Activated CD4-positive, alpha-beta T cell treated with anti-CD3 and anti-CD28 coated beads, Interleukin-2, amount 50 U/mL, for 4 hours (primary cell): ENCODE data around the gene SLIT3.
"Not testable (repeated sequence)": the region's sequence is repeated elsewhere in the genome, so short reads cannot be mapped to it uniquely, and the experiment has no call there.

Source experiments
- DNase-seq, 2 experiments: peaks; one replicate each; pipeline ENCODE4 v3.0.0-alpha.2; 2020

Gene SLIT3

DNA sequence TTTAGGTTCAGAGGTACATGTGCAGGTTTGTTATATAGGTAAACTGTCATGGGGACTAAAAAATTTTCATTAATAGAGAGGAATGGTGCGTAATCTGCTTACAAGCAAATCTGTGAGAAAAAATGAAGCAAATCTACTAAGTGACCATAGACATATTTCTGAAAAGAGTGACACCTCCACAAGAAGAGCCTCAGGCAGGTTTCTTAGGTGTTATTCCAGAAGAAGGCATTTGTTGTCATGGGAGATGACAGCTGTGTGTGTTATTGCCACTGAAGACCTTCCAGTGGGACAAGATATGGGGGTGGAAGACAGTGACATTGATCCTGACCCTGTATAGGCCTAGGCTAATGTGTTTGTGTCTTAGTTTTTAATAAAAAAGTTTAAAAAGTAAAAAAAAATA lies 652.9 kb downstream of the SLIT3 start:
- no peak for DNase-seq

DNA sequence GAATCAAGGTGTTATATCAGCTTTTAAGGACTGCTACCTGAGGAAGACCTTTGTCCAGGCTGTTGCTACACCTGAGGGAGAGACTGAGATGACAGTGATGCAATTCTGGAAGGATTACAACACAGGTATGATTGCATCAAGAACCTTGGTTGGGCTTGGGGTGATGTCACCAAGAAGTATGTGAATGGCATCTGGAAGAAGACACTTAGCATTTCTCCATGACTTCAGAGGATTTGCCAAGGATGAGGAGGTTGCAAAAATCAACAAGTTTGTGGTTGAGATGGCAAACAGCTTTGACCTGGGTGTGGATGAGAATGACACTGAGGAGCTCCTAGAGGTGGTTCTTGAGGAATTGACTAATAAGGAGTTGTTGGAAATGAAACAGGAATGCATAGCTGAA lies 653.9 kb downstream of the SLIT3 start:
- no peak for DNase-seq

DNA sequence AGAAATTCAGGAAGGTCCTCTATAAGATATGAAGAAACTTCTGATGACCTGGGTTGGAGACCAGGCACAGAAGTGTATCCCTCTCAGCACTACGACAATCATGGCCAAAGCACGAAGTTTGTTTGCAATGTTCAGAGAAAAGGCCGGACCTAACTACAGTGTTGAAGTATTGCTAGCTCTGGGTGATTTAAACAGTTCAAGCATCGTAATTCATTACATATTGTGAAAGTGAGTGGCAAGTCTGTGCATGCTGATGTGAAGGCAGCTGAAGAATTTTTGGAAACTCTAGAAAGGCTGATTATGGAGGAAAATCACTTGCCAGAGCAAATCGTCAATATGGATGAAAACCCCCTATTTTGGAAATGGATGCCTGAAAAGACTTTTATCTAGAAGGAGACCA lies 654.6 kb downstream of the SLIT3 start:
- DNase-seq = no peak

DNA sequence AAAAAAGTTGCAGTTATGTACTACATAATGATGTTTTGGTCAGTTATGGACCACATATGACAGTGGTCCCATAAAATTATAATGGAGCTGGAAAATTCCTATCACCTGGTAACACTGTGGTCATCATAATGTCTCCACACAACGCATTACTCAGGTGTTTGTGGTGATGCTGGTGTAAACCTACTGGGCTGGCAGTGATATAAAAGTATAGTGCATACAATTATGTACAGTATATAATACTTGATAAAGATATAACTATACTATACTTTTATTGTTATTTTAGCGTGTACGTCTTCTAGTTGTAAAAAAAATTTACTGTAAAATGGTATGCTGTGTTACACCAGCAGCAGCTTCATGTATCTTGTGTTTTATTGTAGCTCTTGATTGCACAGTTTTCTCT lies 655.7 kb downstream of the SLIT3 start:
- DNase-seq = no peak

DNA sequence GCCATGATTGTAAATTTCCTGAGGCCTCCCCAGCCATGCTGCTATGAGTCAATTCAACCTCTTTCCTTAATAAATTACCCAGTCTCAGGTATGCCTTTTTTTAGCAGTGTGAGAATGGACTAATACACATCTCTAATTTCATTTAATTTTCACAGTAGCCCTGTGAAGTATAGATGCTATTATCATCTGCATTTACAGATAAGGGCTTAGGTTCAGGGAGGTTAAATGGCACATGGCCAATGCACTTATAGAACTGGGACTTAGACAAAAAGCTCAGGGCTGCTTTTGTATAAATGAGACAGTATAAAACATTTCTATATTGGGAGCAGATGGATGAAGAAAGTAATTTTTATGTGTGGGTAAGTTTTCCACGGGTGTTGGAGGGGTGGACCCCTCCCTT lies 658.9 kb downstream of the SLIT3 start:
- DNase-seq = no peak

DNA sequence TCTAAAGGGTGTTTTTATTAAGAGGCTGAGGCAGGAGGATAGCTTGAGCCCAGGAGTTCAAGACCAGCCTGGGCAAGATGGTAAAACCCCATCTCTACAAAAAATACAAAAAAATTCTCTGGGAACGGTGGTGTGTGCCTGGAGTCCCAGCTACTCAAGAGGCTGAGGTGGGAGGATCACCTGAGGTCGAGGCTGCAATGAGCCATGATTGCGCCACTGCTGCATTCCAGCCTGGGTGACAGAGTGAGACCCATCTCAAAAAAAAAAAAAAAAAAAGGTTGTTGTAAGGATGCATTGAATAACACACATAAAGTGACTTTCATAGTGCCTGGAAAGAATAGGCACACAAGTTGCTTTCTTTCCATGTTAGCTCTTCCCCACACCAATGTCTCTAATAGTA lies 662.1 kb downstream of the SLIT3 start:
- DNase-seq = not testable (repeated sequence)

DNA sequence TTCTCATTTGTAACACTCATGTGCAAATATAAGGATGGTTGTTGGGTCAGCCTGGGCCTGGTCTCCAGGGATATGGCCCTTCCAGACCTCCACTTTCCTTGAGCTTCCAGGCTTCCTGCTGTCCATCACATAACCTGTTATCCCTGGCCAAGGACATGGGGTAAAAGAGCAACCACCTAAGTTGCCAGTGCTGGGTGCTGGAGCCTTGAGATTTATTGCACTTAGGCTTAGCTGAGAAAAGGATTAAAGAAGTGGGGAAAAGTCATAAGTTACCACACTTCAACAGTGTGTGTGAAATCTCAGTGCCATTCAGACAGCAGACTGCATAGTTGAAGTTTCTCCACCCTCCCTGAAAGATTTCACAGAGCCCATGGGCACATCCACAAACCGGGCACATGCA lies 663.1 kb downstream of the SLIT3 start:
- no peak for DNase-seq

DNA sequence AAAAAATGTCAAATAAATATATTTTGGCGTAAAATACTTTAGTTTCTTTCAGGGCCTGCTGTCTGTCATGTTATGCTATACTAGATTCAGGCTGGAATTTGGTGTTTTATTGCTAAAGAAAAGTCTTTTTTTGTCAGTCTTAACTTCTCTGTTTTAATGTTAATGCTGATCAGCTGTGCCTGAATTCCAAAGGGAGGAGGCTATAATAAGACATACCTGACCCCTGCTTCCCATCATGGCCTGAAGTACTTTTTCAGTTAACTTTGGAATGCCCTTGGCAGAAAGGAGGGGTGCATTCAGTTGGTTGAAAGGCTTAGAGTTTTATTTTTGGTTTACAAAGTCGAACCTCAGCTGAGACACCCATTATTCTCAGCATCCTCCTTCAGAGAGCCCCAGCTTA lies 663.7 kb downstream of the SLIT3 start:
- DNase-seq = no peak

DNA sequence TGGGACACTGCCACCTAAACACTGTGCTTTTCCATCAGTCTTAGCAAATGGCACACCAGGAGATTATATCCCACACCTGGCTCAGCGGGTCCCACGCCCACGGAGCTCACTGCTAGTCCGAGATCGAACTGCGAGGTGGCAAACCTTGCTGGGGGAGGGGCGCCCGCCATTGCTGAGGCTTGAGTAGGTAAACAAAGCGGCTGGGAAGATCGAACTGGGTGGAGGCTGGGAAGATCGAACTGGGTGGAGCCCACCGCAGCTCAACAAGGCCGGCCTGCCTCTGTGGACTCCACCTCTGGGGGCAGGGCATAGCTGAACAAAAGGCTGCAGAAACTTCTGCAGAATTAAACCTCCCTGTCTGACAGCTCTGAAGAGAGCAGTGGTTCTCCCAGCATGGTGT lies 670.0 kb downstream of the SLIT3 start:
- not testable (repeated sequence) for DNase-seq

DNA sequence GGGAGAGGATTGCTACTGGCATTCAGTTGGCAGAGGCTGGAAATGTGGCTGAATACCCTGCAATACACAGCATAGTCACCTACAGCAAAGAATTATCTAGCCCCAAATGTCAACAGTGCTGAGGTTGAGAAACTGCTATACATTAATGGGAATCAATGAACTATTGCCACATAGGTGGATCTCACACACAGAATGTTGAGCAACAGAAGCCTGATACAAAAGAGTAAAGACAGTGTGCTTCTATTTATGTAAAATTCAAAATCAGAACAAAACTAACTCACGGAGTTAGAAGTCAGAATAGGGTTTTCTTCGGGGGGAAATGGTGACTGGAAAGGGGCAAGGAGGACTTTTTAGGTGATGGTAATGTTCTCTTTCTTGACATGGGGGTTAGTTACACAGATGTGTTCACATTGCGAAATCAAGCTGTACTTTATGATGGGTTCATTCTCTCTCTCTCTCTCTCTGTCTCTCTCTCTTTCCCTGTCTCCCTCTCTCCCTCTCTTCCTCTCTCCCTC lies 676.0 kb downstream of the SLIT3 start:
- no peak for DNase-seq

DNA sequence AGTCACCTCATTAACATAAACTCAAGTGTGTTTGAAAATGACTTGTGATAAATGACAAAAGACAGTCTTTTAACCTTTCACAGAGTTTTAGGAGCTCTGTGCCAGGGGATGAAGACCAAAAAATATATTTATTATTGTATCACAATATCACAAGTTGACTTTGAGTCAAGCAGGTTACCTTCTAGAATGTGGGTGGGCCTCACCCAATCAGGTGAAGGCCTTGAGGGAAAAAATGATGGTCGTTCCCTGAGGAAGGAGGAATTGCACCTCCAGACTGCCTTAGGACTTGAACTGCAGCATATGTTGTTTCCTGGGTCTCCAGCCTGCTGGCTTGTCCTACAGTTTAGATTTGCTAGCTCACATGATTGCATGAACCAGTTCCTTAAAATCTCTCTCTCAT lies 680.1 kb downstream of the SLIT3 start:
- DNase-seq = no peak

DNA sequence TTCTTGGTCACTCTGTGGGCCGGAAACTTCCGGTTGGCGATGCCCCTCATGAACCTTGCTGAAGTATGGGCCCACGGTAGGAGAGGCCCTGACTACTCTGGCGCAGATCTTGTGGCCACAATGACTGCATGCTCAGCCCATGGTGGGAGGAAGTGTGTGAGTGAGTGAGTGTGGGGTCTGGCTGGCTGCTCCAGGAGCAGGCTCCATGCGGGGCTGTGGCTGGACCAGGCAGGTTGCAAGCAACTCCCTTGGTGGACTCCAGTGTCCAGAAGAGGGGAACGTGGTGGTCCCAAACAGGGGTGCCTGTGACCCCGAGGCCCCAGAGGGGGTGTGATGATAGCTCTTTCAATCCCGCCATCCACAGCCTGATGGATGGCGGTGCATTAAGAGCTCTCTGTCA lies 686.3 kb downstream of the SLIT3 start:
- DNase-seq = no peak

DNA sequence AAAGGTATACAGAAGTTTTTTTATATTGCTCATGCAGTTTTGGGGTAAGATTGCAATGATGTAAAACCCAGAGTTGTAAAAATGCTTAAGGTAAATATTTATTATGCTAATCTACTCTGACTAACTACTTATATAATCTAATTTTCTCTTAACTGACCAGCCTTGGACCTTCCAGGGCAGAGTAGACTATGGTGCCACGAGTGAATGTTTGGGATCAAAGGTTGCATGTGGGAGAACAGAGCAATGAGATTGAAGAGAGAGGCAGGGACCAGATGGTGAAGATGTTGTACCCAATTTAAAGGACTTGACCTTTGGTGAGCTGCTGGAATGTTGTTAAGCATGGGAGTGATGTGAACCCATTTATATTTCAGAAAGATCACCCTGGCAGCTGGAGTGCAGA lies 686.9 kb downstream of the SLIT3 start:
- no peak for DNase-seq

DNA sequence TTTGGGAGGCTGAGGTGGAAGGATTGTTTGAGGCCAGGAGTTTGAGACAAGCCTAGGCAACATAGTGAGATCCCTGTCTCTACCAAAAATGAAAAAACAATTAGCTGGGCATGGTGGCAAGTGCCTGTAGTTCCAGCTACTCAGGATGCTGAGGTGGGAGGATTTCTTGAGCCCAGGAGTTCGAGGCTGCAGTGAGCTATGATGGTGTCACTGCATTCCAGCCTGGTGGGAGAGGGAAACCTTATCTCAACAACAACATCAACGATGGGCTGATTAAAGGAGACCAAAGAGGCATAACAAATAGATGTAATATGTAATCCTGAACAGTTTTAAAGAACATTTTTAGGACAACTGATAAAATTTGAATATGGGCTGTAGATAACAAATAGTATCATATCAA lies 687.5 kb downstream of the SLIT3 start:
- no peak for DNase-seq

DNA sequence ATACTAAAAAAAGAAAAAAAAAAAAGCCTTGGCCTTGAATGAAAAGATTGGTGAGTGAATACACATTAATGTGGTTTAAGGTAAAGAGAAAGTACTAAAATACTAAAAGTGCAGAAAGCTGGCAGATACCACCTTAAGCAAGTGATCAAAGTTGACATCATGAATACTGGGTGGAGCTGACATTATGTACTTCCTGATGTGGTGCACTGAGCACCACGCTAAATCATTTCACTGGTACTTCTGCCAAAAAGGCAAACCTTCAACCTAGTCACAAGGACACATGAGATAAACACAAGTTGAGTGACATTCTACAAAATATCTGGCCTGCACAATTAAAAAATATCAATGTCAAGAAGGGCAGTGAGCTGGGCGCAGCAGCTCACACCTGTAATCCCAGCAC lies 687.9 kb downstream of the SLIT3 start:
- no peak for DNase-seq

DNA sequence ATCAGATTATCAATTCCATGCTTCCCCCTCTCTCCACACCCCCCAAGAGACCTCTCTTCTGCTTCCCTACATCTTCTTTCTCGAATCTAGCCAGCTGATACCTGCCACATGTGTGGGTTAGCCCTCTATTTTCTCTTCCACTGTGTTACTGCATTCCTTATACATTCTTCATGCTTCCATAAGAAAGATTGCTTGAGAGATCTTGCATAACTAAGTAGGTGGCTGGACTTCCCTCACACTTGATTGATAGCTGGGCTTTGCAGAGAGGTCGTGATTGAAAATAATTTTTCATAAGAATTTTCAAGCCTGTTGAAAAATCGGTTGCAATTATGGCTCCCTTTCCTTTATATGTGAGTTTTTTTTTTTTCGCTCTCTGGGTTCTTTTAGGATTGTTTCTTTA lies 688.8 kb downstream of the SLIT3 start:
- no peak for DNase-seq
